Fibroblast of the aortic adventitia (primary cell): Measurements from ENCODE around the gene TUBGCP6. TPM values are rescaled to one million over a fixed set of nuclear protein-coding genes. Genes with fewer than 3 reads are reported as not detected.
A peak's percentile ranks its signal among the peaks of the same experiment; 100 is the strongest.
"Not testable (repeated sequence)": the region's sequence is repeated elsewhere in the genome, so short reads cannot be mapped to it uniquely, and the experiment has no call there.

Experiments
- DNase-seq: peaks from one replicate; pipeline ENCODE4 v3.0.0-alpha.2; 2010; ENCODE audit warnings: low read depth
- H3K4me3 ChIP-seq: 2 replicates; pipeline ENCODE4 v1.5.1; 2011; ENCODE audit warnings: low read depth, mild to moderate bottlenecking, control low read depth, low read length, moderate library complexity
- total RNA-seq: library from RNA; depleted of rRNA; stranded (reverse); fragments of >200 nt; gene quantifications from 2 replicates; pipeline ENCODE4 v1.2.3, GENCODE V29; 2012; ENCODE audit warnings: low replicate concordance
- TF ChIP-seq, protein P1 (sequence below): IDR thresholded peaks from 2 replicates; pipeline ENCODE4 v1.5.1; 2011; ENCODE audit warnings: mild to moderate bottlenecking, low read length, control low read depth, inconsistent platforms; ENCODE audit not compliant: insufficient read depth

TUBGCP6 gene
- total RNA-seq, 1 donor, result 23.6 TPM

DNA sequence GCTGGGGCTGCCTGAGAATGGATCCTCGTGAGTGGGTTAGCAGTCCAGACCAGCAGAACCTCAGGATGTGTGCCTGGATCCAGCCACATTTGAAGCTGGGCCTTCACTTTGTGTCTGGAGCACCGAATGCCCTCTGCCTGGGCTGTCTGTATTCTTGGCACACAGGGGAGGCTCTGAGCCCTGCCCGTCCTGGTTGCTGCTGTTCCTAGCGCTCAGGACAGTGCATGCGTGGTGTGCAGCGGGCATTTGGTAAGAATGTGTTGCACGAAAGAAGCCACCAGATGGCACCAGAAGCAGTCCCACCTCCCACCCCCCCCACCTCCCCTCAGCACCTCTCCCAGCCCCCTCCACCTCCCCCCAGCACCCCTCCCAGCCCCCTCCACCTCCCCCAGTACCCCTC lies 29.5 kb upstream of the TUBGCP6 start:
- H3K4me3 ChIP-seq, result no peak overlapping the region
- TF ChIP-seq, protein P1, sequence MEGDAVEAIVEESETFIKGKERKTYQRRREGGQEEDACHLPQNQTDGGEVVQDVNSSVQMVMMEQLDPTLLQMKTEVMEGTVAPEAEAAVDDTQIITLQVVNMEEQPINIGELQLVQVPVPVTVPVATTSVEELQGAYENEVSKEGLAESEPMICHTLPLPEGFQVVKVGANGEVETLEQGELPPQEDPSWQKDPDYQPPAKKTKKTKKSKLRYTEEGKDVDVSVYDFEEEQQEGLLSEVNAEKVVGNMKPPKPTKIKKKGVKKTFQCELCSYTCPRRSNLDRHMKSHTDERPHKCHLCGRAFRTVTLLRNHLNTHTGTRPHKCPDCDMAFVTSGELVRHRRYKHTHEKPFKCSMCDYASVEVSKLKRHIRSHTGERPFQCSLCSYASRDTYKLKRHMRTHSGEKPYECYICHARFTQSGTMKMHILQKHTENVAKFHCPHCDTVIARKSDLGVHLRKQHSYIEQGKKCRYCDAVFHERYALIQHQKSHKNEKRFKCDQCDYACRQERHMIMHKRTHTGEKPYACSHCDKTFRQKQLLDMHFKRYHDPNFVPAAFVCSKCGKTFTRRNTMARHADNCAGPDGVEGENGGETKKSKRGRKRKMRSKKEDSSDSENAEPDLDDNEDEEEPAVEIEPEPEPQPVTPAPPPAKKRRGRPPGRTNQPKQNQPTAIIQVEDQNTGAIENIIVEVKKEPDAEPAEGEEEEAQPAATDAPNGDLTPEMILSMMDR, result peak; percentile 33
- DNase-seq, result peak; percentile 59

DNA sequence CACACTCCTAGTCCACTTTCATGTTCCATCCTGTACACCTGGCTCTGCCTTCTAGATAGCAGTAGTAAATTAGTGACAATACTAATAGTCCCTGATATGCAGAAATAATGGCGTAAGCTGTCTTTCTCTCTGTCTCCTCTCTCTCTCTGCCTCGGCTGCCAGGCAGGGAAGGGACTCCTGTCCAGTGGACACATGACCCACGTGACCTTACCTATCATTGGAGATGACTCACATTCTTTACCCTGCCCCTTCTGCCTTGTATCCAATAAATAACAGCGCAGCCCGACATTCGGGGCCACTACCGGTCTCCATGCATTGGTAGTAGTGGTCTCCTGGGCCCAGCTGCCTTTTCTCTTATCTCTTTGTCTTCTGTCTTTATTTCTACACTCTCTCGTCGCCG lies 29.0 kb upstream of the TUBGCP6 start:
- not testable (repeated sequence) for DNase-seq, H3K4me3 ChIP-seq

DNA sequence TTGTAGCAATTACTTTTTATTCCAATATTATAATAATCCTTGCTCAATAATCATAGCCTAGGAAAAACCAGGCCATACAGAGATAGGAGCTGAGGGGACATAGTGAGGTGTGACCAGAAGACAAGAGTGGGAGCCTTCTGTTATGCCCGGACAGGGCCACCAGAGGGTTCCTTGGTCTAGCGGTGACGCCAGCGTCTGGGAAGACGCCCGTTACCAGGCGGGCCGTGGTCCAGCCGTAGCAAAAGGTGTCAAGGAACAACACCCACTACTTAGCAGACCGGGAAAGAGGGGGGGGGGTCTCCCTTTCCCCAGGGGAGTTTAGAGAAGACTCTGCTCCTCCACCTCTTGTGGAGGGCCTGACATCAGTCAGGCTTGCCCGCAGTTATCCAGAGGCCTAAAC lies 28.5 kb upstream of the TUBGCP6 start:
- DNase-seq, H3K4me3 ChIP-seq: not testable (repeated sequence)

DNA sequence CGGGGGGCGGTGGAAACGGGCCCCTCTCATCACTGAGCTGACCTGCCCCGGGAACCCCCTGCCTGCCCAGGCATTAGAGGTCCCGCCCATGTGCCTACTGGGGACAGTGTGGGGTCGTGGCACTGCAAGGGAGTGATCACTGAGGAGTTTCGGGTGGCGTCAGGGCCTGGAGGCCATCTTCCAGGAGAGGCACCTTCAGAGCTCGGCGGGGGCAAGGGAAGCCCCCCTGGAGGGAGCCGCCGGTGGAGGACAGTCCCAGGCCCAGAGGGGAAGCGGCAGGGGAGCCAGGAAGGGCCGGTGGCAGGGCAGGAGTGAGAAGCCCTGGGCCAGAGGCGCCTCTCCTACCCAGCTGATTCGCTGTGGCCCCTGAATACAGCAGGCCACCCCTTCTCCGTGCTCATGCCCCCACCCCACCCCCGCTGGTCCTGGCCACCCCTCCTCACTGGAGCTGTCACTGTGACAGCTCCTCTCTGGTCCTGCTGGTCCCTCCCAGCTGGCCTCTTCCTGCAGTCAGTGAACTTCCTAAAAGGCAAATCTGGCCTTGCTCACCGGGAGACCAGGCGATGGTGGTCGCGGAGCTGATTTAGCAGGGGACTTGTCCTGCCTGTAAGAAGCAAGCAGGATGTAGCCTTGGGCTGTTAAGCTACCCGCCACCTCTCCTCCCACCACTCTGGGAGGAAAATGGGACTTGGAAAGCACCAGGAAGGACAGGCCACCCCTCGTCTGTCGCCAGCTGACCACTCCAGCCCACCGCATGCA lies 27.4 kb upstream of the TUBGCP6 start:
- TF ChIP-seq, protein P1, result no peak
- H3K4me3 ChIP-seq, result no peak overlapping the region
- DNase-seq, result no peak

DNA sequence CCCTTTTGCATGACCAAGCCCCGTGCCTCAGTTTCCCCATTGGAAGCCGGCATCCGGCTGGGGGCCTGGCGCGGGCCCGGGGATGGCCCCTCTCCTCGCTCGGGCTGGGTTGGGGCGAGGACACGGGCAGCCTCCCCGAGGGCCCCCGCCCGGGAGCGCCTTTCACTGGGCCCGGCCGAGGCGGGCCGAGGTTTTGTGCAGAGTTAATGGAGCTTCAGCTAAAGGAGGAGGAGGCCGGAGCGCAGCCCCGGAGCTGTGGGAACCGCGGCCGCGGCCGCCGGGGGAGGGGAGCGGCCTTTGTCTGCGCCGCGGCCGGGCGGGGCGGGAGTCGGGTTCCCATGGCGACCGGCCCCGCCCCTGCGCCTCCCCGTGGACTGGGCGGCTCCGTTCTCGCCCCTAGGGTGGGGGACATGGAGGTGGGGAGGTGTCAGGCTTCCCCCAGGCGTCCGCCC lies 26.7 kb upstream of the TUBGCP6 start:
- TF ChIP-seq, protein P1, result peak; percentile 7
- DNase-seq, result peak; percentile 36
- H3K4me3 ChIP-seq, result peak overlapping the region; percentile 65

DNA sequence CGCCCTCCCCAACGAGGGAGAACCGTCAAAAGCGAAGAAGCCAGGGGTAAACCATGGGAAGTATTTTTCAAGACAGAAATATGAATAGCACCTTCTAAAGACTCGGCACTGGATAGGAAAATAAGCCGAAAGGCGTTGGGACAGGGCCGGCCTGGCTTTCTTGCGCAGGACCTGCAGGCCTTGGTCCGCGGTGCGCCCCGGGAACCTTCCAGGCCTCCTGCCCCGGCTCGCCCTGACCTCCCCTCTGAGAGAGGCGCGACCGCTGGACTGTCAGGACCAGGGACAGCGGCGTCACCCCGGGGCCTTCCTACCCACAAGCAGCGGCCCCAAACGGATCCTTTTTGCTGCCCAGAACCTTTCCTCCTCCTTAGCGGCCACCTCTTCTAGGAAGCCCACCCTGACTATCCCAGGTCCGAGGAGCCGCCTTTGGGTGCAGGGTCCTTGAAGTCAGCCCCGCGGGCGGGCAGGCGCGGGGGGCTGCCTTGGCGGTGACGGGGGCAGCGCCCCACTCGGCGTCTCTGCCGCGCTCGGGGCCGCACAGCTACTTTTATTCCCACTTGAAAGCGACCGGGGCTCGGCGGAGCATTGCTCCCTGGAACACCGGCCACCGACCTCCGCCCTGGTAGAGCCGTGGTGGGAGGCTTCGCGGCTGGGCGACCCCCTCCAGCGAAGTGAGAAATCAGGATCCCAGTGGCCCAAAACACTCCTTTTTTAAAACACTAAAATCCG lies 26.0 kb upstream of the TUBGCP6 start:
- TF ChIP-seq, protein P1, result no peak
- peak overlapping the region; percentile 65 for H3K4me3 ChIP-seq
- peak; percentile 65 for DNase-seq

DNA sequence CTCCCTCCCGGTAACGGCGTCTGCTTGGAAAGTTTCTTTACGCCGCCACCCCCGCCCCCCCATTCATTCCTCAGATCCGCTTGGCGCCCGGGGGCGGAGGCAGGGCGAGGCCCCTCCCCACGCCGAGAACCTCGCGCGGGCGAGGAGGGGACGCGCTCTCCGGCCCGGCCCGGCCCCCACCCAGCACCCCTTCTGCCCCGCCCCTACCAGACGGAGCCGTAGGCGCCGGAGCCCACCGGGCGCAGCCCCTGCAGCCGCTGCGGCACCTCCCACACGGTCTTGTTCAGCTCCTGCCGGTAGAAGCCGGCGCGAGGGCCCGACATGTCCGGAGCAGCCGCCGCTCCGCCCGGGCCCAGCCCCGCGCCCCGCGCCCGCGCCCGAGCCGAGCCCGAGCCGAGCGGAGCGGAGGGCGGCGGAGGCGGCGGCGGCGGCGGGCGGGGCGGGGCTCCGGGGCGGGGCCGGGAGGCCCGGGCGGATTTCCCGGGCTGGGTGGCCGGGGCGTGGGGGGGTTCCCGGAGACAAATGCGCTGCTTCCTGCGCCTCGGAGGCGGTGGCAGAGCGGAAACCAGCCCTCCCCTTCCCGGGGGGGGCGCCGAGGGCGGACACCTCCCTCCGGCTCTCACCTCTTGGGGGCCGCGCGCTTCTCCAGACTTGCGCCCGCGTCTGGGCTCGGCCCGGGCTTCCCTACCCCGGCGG lies 25.3 kb upstream of the TUBGCP6 start, which contains the start of gene MAPK11:
MAPK11 (minus strand) TSS at position 411 of the 696 bp plus-strand sequence; CDS start at position 323, 88 bp downstream.
- DNase-seq, result peak; percentile 35
- TF ChIP-seq, protein P1, result no peak
- H3K4me3 ChIP-seq, result peak within 1 kb of the TSS; percentile 65
